GM19463 (cell line): ENCODE data around the gene HSP90AB1.
A peak's percentile ranks its signal among the peaks of the same experiment; 100 is the strongest.
"Not testable (repeated sequence)": the region's sequence is repeated elsewhere in the genome, so short reads cannot be mapped to it uniquely, and the experiment has no call there.

Source experiments
- ATAC-seq: cut with Tn5 transposase; IDR thresholded peaks from one replicate; pipeline ENCODE4 v1.9.1; 2021; ENCODE audit warnings: mild to moderate bottlenecking, moderate library complexity; ENCODE audit not compliant: unreplicated experiment

The HSP90AB1 gene

DNA sequence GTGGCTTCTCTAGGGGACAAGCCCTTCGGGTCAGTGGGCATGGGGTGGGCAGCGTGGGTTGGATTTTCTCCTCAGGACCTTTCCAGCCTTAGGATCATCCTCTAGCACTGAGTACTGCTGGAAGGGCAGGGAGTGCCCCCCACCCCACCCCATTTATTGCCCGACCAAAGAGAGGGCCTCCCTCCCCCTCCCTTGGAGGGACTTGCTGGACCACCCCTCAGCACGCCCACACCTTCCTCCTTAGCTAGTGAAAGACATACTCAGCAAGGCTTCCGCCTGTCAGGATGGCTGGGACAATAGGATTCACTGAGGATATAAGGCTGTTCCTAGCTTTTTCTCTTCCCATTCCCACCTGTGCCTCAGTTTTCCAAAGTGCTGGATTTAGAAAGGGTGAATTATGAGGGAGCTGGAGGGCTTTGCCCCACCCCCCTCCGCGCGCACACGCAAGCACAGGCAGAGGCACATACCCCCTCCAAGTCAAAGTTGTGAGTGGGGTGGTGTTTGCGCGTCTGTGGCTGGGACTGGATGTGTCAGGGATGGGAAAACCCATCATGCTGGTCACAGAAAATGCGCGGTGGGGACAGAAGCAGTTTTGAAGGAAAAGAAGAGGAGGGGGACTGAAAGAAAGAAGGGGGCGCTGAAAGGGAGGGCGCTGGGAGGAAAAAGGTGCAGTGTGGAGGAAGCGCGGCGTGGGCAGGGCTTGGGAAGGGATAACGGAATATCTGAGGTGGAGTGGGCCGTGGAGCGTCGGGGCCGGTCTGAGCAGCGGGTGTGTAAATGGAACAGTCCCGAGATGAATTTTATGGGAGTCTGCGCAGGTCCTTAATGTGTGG is 24.2 kb upstream of the HSP90AB1 start:
- ATAC-seq: peak; percentile 4

DNA sequence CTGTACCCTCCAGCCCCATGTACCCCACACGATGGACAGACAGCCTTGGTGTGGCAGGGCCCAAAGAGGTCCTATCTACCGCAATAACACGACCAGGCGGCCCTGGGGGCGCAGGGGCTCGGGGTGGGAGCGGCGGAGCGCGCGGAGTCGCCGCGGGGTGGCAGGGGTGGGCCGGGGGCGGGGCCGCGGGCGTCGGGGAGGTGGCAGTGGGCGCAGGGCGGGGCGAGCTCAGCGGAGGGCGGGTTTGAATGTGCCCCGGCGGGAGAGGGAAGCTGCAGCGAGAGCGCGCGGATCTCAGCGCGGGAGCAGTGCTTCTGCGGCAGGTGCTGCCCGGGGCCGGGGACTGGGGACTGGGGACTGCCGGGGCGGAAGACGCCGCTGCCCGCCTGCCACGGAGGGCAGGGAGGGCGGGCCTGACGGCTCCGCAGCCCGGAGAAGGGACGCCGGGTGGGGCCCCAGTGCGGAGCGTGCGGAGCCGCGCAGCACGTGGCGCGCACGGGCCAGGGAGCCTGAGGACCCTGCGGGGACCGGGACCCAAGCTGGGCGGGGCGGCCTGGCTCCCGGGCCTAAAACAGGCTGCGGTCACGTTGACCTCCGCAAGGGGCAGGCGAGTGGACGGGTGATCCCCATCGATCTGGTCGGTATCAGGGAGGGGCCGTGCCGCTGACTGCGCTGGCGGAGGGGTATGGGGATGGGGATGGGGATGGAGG is 23.4 kb upstream of the HSP90AB1 start, which contains the start of gene SLC29A1:
SLC29A1 (plus strand) TSS at position 277 of the 710 bp plus-strand sequence. CDS start 3,719 bp downstream, outside the sequence.
- peak; percentile 37 for ATAC-seq

DNA sequence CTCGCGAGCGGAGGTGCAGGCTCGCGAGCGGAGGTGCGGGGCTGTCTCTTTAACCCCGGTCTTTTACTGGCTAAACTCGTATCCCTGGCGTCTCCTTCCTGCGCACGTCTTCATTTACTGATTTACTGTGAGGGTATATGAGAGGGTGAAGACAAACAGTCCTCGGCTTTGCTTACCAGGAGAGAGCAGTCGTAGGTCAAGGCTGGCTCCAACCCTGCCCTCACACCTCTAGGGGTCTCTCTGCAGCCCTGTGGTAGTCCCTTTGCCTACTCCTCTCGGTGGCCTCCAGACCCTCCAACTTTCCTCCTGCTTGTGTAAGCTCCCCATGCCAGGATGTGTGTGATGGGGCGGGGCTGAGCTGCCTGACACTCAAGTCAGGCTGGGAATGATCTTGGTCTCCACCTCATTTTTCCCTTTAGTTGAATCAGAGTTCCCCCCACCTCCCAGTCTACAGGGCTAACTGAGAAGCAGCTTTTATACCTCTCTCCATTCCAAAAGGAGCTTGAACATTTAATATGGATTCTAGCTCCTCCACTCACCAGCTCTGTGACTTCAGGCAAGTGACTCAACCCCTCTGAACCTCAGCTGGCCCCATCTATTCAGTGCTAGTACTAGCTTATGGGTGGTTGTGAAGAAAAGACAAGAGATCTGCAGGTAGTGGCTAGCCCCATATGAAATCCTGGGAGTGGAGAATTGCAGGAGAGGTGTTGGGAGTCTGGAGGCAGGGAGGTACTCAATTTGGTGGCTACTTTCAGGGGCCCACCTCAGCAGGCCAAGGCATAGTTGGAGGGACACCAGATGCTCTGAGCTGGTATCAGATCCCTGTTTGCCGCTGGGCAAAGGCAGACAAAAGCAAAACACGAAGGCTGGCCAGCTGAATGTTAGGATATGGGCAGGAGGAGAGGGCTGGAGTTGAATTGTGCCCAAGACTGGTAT is 22.6 kb upstream of the HSP90AB1 start:
- no peak for ATAC-seq

DNA sequence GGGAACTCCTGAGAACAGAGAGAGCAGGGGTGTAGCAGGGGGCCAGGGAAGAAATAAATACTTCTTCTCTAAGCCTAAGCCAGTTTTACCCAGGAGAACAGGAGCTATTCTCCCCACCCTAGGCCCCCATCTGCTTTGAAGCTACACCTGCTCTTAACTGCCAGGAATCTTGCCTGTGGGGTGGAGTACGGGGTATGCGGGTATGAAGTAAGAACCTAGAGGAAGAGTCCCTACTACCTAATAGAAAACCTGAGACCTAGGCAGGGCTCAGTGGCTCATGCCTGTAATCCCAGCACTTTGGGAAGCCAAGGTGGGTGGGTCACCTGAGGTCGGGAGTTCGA is 22.0 kb upstream of the HSP90AB1 start:
- no peak for ATAC-seq

DNA sequence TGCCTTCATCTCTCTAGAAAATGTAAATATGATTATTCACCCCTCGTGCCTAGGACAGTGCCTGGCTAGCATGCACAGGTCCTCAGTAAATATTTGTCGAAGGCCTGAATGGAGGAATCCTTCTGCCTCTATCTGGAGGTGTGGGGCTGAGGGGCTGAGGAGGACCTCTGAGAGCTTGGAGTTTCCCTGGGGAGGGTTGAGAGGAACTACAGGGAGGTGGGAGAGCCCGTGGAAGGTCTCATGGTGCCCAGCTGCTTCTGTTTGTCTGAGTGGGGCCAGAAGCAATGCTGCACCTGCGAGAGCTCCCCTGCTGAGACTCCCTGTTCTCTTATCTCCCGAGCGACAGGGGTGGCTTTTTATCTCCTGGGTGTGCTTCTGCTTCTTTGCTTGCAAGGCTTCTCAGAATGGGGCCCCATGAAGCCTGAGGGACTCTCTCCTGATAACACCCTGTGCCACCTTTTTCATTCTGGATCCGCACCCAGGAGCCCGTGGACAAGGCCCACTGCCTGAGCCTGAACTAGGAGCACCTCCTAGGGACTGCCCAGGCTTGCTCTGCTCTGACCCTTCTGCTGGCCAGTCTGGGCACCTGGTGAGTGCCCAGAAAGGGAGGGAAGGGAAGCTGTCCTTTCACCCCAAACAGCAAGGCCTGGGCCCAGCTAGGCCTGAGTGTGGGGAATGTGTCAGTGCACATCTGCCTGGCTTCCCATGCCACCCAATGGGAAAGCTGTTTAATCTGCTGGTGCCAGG is 21.1 kb upstream of the HSP90AB1 start:
- ATAC-seq: no peak

DNA sequence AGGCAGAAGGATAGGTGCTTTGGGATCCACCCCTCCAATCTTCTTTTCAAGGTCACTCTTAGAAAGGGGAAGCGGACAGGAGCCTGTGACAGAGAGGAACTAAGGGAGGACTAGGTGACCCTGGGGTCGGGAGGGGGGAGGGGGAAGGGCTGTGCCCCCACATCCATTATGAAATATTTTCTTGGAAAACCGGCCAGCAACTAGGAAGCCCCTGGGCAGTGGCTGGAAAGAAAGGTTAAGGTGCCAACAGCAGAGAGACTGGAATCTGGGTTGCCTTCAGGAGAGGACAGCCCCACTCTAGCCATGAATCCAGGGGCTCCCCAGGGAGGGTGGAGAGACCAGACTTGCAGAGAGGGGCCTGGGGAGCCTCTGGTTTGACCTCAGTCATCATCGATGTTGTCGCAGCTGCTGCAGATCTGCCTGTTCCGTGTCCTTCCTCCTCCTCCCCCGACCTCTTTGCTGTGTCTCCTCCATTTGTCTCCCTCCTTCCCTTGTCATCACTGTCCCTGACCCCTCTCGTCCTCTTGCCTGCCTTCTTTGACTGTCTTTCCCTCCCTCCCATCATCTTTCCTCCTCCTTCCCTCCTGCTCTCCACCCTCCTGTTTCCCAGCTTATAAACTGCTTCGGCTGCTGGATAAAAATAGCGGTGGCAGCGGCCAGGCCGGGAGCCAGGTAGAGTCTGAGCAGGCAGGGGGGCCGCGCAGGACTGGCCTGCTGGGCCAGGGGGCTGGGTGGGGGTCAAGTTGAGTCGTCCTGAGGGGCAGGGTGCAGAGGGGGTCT is 20.3 kb upstream of the HSP90AB1 start:
- no peak for ATAC-seq

DNA sequence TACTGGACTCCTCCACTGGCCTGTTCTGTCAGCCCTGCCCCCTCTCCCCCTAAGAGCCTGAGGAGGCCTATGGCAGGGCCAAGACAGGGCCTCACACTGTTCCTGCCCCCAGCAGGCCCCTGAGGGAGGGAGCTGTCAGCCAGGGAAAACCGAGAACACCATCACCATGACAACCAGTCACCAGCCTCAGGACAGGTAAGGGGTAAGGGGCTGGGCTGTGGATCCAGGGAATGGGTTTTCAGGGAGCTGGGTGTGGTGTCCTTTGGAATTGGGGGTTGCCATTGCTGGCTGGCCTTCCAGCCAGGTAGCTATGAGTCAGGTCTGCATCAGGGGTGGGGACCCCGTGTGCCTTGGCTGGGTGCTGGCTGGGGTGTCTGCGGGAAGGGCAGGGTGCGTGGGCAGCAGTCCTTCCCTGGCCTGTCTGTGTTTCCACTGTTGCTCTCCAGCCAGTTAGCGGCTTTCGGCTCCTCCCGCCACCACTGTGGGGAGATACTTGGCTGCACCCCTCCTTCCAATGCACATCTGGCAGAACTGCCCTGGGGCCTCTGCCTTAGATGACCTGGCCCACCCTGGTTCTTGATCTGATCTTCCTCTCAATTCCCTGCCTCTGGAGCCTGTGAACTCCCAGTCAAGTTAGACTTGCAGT is 19.6 kb upstream of the HSP90AB1 start:
- ATAC-seq: no peak

DNA sequence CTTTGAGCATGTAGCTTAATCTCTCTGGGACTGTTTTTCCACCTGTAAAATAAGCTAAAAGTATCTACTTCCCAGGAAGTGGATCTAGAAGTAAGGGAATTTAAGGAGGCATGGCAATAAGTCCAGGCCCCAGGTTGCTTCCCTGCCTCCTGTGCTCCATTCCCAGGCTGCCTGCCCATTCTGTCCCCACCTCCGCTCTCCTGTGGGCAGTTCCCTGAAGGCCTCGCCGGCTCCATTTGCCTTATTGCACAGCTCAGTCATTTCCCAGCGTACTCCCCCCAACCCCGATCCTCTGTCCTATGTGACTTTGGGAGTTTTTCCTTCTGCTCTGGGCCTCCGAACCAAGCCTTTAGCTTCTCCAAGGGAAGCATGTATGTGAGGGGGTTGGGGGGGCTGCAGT is 18.9 kb upstream of the HSP90AB1 start:
- ATAC-seq: no peak

DNA sequence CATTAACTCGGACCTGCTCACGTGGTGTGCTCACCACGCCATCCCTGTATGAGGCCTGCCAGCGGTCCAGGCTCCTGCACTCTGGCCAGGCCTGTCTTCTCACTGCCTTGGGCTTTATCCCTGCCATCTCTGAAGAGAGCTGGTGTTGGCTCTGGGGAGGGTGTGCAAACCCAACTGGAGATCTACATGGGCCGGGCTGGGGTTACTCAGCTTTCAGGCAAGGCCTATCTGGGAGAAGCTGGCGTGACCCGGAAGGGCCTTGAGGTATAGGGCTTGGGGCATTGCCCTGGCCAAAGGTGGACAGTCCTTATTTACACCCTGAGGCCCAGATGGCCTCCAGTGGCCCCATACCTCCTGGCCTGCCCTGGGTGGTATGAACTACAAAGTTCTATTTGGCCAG is 18.5 kb upstream of the HSP90AB1 start:
- no peak for ATAC-seq

DNA sequence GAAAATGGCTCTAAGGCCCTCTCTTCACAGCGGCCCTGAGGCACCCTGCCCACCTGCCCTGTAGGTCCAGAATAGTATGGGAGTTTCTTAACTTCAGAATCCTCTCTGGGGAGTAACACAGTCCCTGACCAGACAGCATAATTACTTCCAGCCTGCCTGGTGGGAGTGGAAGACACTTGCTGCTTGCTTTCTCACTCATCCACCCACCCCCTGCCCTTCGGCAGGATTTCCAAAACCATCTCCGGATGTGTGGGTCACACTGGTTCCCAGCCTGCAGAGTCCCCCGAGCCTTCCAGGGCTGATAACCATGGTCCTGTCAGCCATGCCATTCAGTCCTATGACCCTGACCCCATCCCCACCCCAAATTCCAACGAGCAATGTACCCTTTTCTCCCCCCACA is 18.1 kb upstream of the HSP90AB1 start:
- no peak for ATAC-seq

DNA sequence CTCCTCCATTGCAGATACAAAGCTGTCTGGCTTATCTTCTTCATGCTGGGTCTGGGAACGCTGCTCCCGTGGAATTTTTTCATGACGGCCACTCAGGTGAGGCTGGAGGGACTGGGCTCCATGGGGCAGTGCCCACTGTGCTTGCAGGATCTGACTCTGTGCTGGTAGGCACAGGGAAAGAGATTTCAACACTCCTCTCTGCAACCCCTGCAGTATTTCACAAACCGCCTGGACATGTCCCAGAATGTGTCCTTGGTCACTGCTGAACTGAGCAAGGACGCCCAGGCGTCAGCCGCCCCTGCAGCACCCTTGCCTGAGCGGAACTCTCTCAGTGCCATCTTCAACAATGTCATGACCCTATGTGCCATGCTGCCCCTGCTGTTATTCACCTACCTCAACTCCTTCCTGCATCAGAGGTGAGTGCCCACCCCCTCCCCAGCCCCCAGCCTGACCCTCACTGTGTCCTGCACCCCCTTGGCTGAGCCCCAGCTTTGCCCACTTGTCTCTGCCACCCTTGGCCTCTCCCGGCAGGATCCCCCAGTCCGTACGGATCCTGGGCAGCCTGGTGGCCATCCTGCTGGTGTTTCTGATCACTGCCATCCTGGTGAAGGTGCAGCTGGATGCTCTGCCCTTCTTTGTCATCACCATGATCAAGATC is 17.4 kb upstream of the HSP90AB1 start:
- ATAC-seq: no peak

DNA sequence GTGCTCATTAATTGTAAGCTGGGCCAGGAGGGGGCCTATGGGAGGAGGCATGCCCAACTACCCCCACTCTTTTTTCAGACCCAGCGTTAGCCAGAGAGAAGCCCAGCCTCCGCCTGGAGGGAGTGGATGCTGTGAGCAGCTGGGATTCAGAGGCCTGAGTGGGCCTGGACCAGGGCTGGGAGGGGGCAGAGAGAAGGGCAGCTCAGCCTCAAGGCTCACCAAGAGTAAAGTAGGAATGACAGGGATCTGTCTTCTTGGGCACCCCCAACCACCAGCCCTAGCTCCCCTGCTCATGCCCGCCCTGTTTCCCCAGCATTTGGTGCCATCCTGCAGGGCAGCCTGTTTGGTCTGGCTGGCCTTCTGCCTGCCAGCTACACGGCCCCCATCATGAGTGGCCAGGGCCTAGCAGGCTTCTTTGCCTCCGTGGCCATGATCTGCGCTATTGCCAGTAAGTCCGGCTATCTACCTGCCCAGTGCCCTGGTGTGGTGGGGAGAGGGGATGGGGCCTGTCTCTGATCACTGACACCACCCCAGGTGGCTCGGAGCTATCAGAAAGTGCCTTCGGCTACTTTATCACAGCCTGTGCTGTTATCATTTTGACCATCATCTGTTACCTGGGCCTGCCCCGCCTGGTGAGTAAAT is 16.7 kb upstream of the HSP90AB1 start:
- ATAC-seq: no peak

DNA sequence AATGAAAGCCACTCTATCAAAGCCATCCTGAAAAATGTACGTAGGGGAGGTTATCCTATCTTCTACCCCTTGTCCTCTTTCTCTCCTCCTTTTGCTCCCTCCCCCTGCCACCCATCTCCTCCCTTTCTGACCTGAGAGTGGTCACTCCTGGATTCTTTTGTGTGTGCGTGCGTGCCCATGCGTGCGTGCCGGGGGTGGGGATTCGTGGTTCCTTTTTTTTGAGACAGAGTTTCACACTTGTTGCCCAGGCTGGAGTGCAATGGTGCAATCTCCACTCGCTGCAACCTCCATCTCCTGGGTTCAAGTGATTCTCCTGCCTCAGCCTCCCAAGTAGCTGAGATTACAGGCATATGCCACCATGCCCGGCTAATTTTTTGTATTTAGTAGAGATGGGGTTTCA is 15.5 kb upstream of the HSP90AB1 start:
- not testable (repeated sequence) for ATAC-seq

DNA sequence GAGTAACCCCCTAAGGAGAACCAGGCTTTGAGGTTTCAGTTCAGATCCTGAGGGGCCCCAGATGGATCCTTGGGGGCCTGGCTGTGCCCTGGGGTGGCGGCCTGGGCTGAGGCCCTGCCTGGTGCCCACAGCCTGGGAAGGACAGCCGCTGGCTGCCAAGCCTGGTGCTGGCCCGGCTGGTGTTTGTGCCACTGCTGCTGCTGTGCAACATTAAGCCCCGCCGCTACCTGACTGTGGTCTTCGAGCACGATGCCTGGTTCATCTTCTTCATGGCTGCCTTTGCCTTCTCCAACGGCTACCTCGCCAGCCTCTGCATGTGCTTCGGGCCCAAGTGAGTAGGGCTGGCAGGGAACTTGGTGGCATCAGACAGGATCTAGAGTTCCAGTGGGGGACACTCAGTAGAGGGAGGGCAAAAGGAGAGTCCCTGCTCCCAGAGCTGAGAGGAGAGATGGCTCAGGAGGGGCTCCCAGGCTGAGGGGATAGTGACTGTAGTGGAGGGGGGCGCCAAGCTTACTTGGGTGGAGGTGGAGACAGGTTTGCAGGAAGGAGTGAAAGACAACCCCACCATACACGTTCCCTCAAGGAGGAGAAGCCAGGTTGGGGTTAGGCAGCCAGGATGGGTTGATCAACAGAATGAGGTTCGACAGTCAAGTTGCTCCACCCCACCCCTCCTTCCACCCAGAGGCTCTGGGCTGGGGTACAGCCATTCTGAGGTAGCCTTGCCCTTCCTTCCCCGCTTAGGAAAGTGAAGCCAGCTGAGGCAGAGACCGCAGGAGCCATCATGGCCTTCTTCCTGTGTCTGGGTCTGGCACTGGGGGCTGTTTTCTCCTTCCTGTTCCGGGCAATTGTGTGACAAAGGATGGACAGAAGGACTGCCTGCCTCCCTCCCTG is 14.0 kb upstream of the HSP90AB1 start:
- no peak for ATAC-seq

DNA sequence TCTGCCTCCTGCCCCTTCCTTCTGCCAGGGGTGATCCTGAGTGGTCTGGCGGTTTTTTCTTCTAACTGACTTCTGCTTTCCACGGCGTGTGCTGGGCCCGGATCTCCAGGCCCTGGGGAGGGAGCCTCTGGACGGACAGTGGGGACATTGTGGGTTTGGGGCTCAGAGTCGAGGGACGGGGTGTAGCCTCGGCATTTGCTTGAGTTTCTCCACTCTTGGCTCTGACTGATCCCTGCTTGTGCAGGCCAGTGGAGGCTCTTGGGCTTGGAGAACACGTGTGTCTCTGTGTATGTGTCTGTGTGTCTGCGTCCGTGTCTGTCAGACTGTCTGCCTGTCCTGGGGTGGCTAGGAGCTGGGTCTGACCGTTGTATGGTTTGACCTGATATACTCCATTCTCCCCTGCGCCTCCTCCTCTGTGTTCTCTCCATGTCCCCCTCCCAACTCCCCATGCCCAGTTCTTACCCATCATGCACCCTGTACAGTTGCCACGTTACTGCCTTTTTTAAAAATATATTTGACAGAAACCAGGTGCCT is 13.3 kb upstream of the HSP90AB1 start:
- no peak for ATAC-seq

DNA sequence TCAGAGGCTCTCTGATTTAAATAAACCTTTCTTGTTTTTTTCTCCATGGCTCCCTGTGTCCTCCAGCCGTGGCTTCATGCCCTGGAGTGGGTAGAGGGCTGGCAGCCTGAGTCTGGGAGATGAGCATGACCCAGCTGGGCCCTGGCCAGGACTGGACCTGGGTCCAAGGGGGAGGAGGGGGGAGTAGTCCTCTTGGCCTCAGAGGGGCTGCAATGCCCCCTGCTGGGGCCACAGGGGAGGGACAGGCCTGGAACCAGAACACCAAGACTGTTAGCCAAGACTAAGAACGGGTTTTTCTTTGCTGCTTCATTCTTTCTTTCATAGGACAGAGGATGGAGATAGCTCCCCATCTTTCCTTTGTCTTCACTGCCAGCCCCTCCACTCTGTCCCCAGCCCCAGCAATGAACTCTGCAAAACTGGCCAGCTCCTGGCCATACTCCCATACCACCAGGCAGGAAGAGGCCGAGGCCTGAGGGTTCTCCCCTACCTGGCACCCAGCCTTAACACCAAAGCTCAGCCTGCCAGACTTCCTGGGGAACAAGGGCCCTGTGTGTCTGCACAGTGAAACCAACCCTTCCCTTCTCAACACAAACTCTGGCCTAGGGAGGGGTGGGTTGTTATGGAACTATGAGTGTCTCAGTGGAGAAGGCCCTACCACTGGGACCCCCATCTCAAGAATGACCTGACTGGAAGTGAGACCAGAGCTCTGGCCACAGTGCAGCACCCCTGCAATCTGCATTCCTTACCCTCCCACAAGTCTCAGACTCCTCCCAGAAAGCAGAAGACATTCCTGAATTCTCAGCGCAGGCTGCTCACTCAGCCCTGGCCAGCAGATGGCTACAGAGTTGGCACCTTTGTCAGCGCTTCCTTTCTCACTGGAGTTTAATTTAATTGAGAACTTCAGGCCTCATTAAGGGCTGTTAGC is 12.5 kb upstream of the HSP90AB1 start:
- no peak for ATAC-seq
